HCT116 (cell line): Measurements from ENCODE around the gene MMP28. TPM values are rescaled to one million over a fixed set of nuclear protein-coding genes. Genes with fewer than 3 reads are reported as not detected.

Source experiments
- ATAC-seq: fragments of 200-7000 bp; cut with Tn5 transposase; 2 replicates; pipeline ENCODE4 v1.9.1; 2020; ENCODE audit warnings: mild to moderate bottlenecking, moderate library complexity
- BruUV-seq: library from RNA; stranded (reverse); fragments of 400-500 nt; replicated peaks from 2 replicates; lab custom pipeline; 2021; lab: Mats Ljungman, UMichigan
- CTCF ChIA-PET: fragments of 300-600 bp; sonication (Branson Sonifier 250); formaldehyde crosslinking; loops from one replicate; lab custom pipeline; 2021; ENCODE audit warnings: antibody characterized with exemption; lab: Charles Lee
- POLR2A ChIA-PET: fragments of 300-600, 350-600 bp; sonication (Branson Sonifier 250); formaldehyde crosslinking; loops from one replicate; lab custom pipeline; 2021; ENCODE audit warnings: antibody characterized with exemption; lab: Charles Lee
- RAD21 ChIA-PET, 2 experiments: fragments of 300-600 bp; sonication (Branson Sonifier 250); formaldehyde crosslinking; loops; one replicate each; lab custom pipeline; 2023; ENCODE audit warnings: low total read pairs in 2 of 2; ENCODE audit not compliant: uncharacterized antibody in 2 of 2, unreplicated experiment in 2 of 2, low non-redundant PET in 1 of 2; lab: Charles Lee
- DNase-seq: peaks from one replicate; pipeline ENCODE4 v3.0.0-alpha.2; 2010; ENCODE audit warnings: low read depth, low spot score
- H2AFZ ChIP-seq: fragments of 200-600 bp; shearing (Covaris generic), sonication (generic); 2 replicates; pipeline ENCODE4 v1.6.1; 2017; ENCODE audit warnings: low read depth, mixed run types, mixed read lengths, antibody characterized with exemption, low read length; ENCODE audit not compliant: poor library complexity, severe bottlenecking
- H3K27ac ChIP-seq: 2 replicates; pipeline ENCODE4 v1.5.1; 2012; ENCODE audit warnings: low read depth, low read length
- H3K27me3 ChIP-seq: fragments of 200-600 bp; sonication (generic); 2 replicates; pipeline ENCODE4 v1.6.1; 2016; ENCODE audit warnings: mixed run types, low read length, mixed read lengths; ENCODE audit not compliant: insufficient read depth
- H3K36me3 ChIP-seq, 2 experiments: fragments of 200-500 bp in 1 of 2; fragments of 200-600 bp in 1 of 2; sonication (Bioruptor generic) in 1 of 2; sonication (generic) in 1 of 2; 2 replicates each; pipeline versions ENCODE4 v1.5.1 to v1.6.1; 2014 to 2016; ENCODE audit warnings: low read length in 2 of 2, inconsistent platforms in 1 of 2, mixed read lengths in 1 of 2, mixed run types in 1 of 2; ENCODE audit not compliant: insufficient read depth in 2 of 2, control insufficient read depth in 1 of 2
- H3K4me1 ChIP-seq, 2 experiments: fragments of 200-600 bp in 1 of 2; sonication (generic) in 1 of 2; 2 replicates each; pipeline versions ENCODE4 v1.5.1 to v1.6.1; 2012 to 2017; ENCODE audit warnings: low read length in 2 of 2, inconsistent platforms in 1 of 2, mild to moderate bottlenecking in 1 of 2, mixed read lengths in 1 of 2, mixed run types in 1 of 2, moderate library complexity in 1 of 2; ENCODE audit not compliant: insufficient read depth in 2 of 2, control insufficient read depth in 1 of 2
- H3K4me2 ChIP-seq: fragments of 200-600 bp; sonication (generic); 2 replicates; pipeline ENCODE4 v1.6.1; 2017; ENCODE audit warnings: mixed run types, low read length, mixed read lengths
- H3K4me3 ChIP-seq, 2 experiments: fragments of 200-600 bp in 1 of 2; sonication (generic) in 1 of 2; replicated peaks in 1 of 2; 2 replicates each; pipeline ENCODE4 v1.5.1; 2011 to 2016; ENCODE audit warnings: low read length in 2 of 2, control low read depth in 1 of 2, low read depth in 1 of 2, mild to moderate bottlenecking in 1 of 2, mixed read lengths in 1 of 2, mixed run types in 1 of 2
- H3K79me2 ChIP-seq: fragments of 200-600 bp; sonication (generic); 2 replicates; pipeline ENCODE4 v1.6.1; 2017; ENCODE audit warnings: mild to moderate bottlenecking, mixed run types, low read length, moderate library complexity, mixed read lengths; ENCODE audit not compliant: insufficient read depth
- H3K9ac ChIP-seq: fragments of 200-600 bp; sonication (generic); 2 replicates; pipeline ENCODE4 v1.6.1; 2016; ENCODE audit warnings: low read length, mixed read lengths
- H3K9me2 ChIP-seq: fragments of 200-600 bp; sonication (generic), shearing (Covaris generic); 2 replicates; pipeline ENCODE4 v1.6.1; 2017; ENCODE audit warnings: mixed run types, mild to moderate bottlenecking, moderate library complexity; ENCODE audit not compliant: insufficient read depth
- H3K9me3 ChIP-seq, 2 experiments: fragments of 200-500 bp in 1 of 2; fragments of 200-600 bp in 1 of 2; sonication (Bioruptor generic) in 1 of 2; sonication (generic) in 1 of 2; 2 replicates each; pipeline ENCODE4 v1.6.1; 2014 to 2017; ENCODE audit warnings: low read length in 2 of 2, mixed read lengths in 2 of 2, inconsistent platforms in 1 of 2, low read depth in 1 of 2, mild to moderate bottlenecking in 1 of 2, mixed run types in 1 of 2, moderate library complexity in 1 of 2; ENCODE audit not compliant: control insufficient read depth in 1 of 2, insufficient read depth in 1 of 2
- H4K20me1 ChIP-seq: fragments of 200-600 bp; sonication (generic), shearing (Covaris generic); 2 replicates; pipeline ENCODE4 v1.6.1; 2017; ENCODE audit warnings: mixed run types, mild to moderate bottlenecking, moderate library complexity; ENCODE audit not compliant: insufficient read depth
- ATF3 ChIP-seq: IDR thresholded peaks from 2 replicates; pipeline ENCODE4 v1.6.1; 2012
- CEBPB ChIP-seq: IDR thresholded peaks from 2 replicates; pipeline ENCODE4 v1.6.1; 2012; ENCODE audit warnings: low read depth
- CTCF ChIP-seq, 3 experiments: fragments of 200-600 bp in 1 of 3; sonication (generic) in 1 of 3; IDR thresholded peaks in 2 of 3; conservative IDR thresholded peaks in 1 of 3; 2 replicates each; pipeline ENCODE4 v1.5.1; 2012 to 2017; ENCODE audit warnings: low read depth in 2 of 3, low read length in 2 of 3, antibody characterized with exemption in 1 of 3, borderline replicate concordance in 1 of 3, control low read depth in 1 of 3, mild to moderate bottlenecking in 1 of 3, mixed read lengths in 1 of 3, mixed run types in 1 of 3, moderate library complexity in 1 of 3; ENCODE audit not compliant: insufficient read depth in 1 of 3
- ELF1 ChIP-seq: IDR thresholded peaks from 2 replicates; pipeline ENCODE4 v1.6.1; 2012; ENCODE audit warnings: low read depth, borderline replicate concordance
- POLR2A ChIP-seq: IDR thresholded peaks from 2 replicates; pipeline ENCODE4 v1.7.0; 2011; ENCODE audit warnings: borderline replicate concordance; ENCODE audit not compliant: insufficient read depth, insufficient read length; ENCODE audit errors: extremely low read depth
- POLR2AphosphoS5 ChIP-seq: IDR thresholded peaks from 2 replicates; pipeline ENCODE4 v1.6.1; 2011; ENCODE audit warnings: mild to moderate bottlenecking, low read depth, low read length, moderate library complexity
- RAD21 ChIP-seq: IDR thresholded peaks from 2 replicates; pipeline ENCODE4 v1.6.1; 2012; ENCODE audit warnings: low read depth, mild to moderate bottlenecking
- REST ChIP-seq: IDR thresholded peaks from 2 replicates; pipeline ENCODE4 v1.6.1; 2012; ENCODE audit warnings: low read depth
- SIN3A ChIP-seq: IDR thresholded peaks from 2 replicates; pipeline ENCODE4 v1.6.1; 2012; ENCODE audit warnings: low read depth
- SP1 ChIP-seq: IDR thresholded peaks from 2 replicates; pipeline ENCODE4 v1.6.1; 2012; ENCODE audit warnings: low read depth
- SRF ChIP-seq: IDR thresholded peaks from 2 replicates; pipeline ENCODE4 v1.6.1; 2012; ENCODE audit warnings: low read depth
- TCF7L2 ChIP-seq: IDR thresholded peaks from 2 replicates; pipeline ENCODE4 v1.7.0; 2011; ENCODE audit warnings: borderline replicate concordance, inconsistent platforms; ENCODE audit not compliant: insufficient read depth, insufficient read length; ENCODE audit errors: extremely low read depth
- YY1 ChIP-seq: IDR thresholded peaks from 2 replicates; pipeline ENCODE4 v1.6.1; 2011; ENCODE audit warnings: low read length, low read depth, moderate library complexity, mild to moderate bottlenecking; ENCODE audit not compliant: insufficient replicate concordance; ENCODE audit errors: extremely low read depth
- ZNF274 ChIP-seq: fragments of 200-500 bp; sonication (Bioruptor generic); IDR thresholded peaks from 2 replicates; pipeline ENCODE4 v1.6.1; 2014; ENCODE audit warnings: mild to moderate bottlenecking, low read depth, low read length, inconsistent platforms
- intact Hi-C: fragments of 100-400 bp; cut with micrococcal nuclease; formaldehyde crosslinking; loops from 2 replicates; pipeline ENCODE4 v1.10.0; 2022
- total RNA-seq: library from RNA; stranded (reverse); gene quantifications from one replicate; pipeline ENCODE4 v1.2.1, GENCODE V29; 2021; ENCODE audit not compliant: unreplicated experiment

Gene MMP28
- total RNA-seq, 1 experiment from 2014 or later = 2.6 TPM

GRCh38 chr17:35773679-35774425 is 21.6 kb downstream of the MMP28 start:
- H2AFZ ChIP-seq = no peak overlapping the region
- no peaks in the 10 kb centered on the region for H3K9me2 ChIP-seq
- no peak overlapping the region for H3K4me3 ChIP-seq
- POLR2A ChIA-PET = no interaction called here
- H3K9ac ChIP-seq = no peak overlapping the region
- intact Hi-C loops = no loop called here
- H4K20me1 ChIP-seq = no peaks in the 10 kb centered on the region
- BruUV-seq = no TSS peak
- CTCF ChIA-PET = interaction anchor here (0.9 to 1.1 kb wide), 2 partner anchors 10 kb away, joined by 3 read pairs; no protein-coding TSS in a partner anchor
- H3K27ac ChIP-seq = no peak overlapping the region
- no peak for ATAC-seq
- H3K4me2 ChIP-seq = no peak overlapping the region
- RAD21 ChIA-PET = no interaction called here
- no peak for TF ChIP-seq RAD21
- no peak for TF ChIP-seq SIN3A
- TF ChIP-seq POLR2AphosphoS5 = no peak
- no peak for TF ChIP-seq TCF7L2
- TF ChIP-seq SP1 = no peak
- TF ChIP-seq ELF1 = no peak
- no peak for TF ChIP-seq CEBPB
- no peak for TF ChIP-seq ATF3
- no peak for TF ChIP-seq POLR2A
- no peak for TF ChIP-seq ZNF274
- no peak for TF ChIP-seq YY1
- TF ChIP-seq CTCF (IDR thresholded peaks at IDR 0.05 in 2 of 3, conservative IDR thresholded peaks at IDR 0.05 in 1 of 3; ENCODE audit: borderline replicate concordance in 1 of 3, insufficient read depth in 1 of 3, low read depth in 2 of 3, low read length in 2 of 3) = no peak
- TF ChIP-seq SRF = no peak
- no peak for TF ChIP-seq REST
- H3K36me3 ChIP-seq = no peaks in the 10 kb centered on the region
- H3K27me3 ChIP-seq = no peaks in the 10 kb centered on the region
- H3K79me2 ChIP-seq = no peaks in the 10 kb centered on the region
- no peaks in the 10 kb centered on the region for H3K4me1 ChIP-seq
- DNase-seq = no peak
- H3K9me3 ChIP-seq = no peaks in the 10 kb centered on the region
